Astrocyte of the cerebellum (primary cell): ENCODE results near the gene DCUN1D4.

Experiments used
- DNase-seq: peaks from one replicate; pipeline ENCODE4 v3.0.0-alpha.2; 2011; ENCODE audit warnings: low read depth
- H3K4me3 ChIP-seq: 2 replicates; pipeline ENCODE4 v1.5.1; 2011; ENCODE audit warnings: mild to moderate bottlenecking, low read depth, low read length, moderate library complexity
- CTCF ChIP-seq: IDR thresholded peaks from 2 replicates; pipeline ENCODE4 v1.5.1; 2012; ENCODE audit warnings: low read length, low read depth, moderate library complexity, mild to moderate bottlenecking; ENCODE audit errors: missing control alignments
- in situ Hi-C: cut with HindIII; loops from 2 replicates; pipeline ENCODE4 v1.10.0; 2017; ENCODE audit warnings: low sequenced_read_pairs

DCUN1D4 gene

GRCh38 chr4:51901363-51901762 is 58.4 kb downstream of the DCUN1D4 start:
- no peak for TF ChIP-seq CTCF
- H3K4me3 ChIP-seq, result no peak overlapping the region
- in situ Hi-C loops, result no loop called here
- DNase-seq, result no peak

DNA sequence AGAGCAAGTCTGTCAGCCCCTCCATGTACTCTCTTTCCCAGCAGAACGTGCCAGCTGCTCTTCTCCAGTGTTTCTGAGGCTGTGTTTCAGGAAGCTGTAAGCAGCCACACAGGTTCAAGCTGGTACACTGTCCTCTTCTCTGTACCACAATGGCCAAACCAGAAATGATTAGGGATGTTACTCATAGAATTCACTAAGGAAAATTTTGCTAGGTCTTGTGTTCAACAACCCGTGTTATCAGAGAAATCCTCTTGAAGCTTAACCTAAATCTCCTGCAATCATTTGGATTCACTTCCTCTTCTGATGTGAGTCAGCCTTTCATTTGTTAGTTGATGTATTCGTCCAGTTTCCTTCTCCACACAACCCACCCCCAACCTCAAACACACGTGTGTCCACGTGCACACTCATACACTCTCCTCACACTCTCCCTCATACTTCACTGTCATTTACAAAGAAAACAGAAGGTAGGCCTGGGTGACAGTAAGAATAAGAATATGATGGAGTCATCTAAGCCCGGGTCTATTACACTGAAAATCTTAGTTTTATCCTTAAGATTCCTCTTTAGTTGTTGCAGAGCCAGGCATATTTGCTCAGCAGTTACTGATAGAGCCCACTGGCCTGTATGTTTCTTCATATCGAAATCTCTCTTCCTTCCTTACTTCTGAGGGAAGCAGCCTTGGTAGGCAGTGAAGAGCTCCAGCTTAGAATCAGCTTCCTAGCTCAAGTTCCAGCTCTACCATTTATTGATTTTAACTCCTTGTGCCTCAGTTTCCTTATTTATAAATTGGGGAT is 63.4 kb downstream of the DCUN1D4 start:
- in situ Hi-C loops, result no loop called here
- no peak overlapping the region for H3K4me3 ChIP-seq
- no peak for DNase-seq
- no peak for TF ChIP-seq CTCF

DNA sequence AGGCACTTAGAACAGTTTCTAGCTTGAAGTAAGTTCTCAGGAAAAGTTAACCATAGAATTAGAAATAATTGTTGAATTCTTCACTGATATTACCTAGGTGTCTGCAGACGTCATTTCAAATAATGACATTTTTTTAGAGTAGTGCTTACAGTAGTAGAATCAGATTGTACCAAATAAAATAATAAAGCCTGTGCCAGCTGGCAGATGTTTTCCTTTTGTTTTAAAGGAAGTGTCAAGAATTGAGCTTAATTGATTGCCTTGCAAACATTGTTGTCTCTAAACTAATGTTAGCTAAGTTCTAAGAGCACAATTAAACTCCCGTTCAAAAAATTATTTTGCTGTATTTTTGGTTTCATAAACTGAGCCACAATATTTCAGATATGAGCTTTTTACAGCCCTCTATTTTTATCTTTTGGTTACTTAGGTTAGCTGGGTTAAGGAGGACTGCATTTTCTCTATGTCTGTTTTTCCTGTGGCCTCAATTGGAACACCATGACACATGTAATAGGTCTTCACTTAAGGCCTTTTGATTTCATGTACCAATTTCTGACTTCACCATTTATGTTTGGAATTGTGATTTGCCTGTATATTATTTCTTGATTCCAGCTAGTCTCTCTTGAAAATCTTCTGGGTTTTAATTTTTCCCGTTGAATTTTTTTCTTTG is 64.2 kb downstream of the DCUN1D4 start:
- TF ChIP-seq CTCF, result no peak
- in situ Hi-C loops, result no loop called here
- DNase-seq, result no peak
- H3K4me3 ChIP-seq, result no peak overlapping the region

DNA sequence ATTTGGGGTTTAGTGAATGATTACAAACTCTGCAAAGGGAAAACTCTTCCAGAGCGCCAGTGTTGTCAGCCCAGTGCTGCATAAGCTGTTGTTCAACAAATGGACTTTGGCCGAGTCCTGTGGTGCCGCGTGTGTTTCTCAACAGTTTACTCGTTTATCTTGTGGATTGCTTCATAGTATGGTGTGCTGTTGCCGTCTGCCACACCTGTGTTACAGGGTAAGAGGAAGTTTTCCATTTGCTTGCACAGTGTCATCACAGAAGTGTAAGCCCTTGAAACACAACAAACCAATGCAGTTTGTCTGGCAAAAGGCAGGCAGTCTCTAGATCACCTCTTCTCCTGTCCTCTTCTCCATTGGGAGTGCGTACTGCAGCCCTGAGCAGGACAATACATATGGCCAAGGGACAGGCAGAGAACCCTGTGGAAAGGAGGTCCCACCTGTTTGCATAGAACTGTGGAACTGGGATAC is 66.3 kb downstream of the DCUN1D4 start:
- no peak for TF ChIP-seq CTCF
- H3K4me3 ChIP-seq, result no peak overlapping the region
- no peak for DNase-seq
- in situ Hi-C loops, result no loop called here

- in situ Hi-C loops, result no loop called here
- DNase-seq, result no peak
- TF ChIP-seq CTCF, result no peak
- H3K4me3 ChIP-seq, result no peak overlapping the region
Measured at GRCh38 chr4:51918251-51918650, 75.3 kb downstream of the DCUN1D4 start.

GRCh38 chr4:51923343-51923742 is 80.4 kb downstream of the DCUN1D4 start:
- no peak overlapping the region for H3K4me3 ChIP-seq
- no peak for DNase-seq
- in situ Hi-C loops, result no loop called here
- TF ChIP-seq CTCF, result no peak
